Stimulated activated naive CD8-positive, alpha-beta T cell treated with anti-CD3 and anti-CD28 coated beads, Interleukin-15, amount 100 ng/mL, for 72 hours (primary cell): Measurements from ENCODE around the gene SFSWAP.
A peak's percentile ranks its signal among the peaks of the same experiment; 100 is the strongest.
"Not testable (repeated sequence)": the region's sequence is repeated elsewhere in the genome, so short reads cannot be mapped to it uniquely, and the experiment has no call there.

ENCODE experiments used
- ATAC-seq: fragments of 150-1000 bp; cut with Tn5 transposase; 2 replicates; pipeline ENCODE4 v1.10.0; 2021; ENCODE audit warnings: mild to moderate bottlenecking, moderate library complexity
- DNase-seq, 2 donors: peaks; one replicate each; pipeline ENCODE4 v3.0.0; 2021 to 2022
- H3K27ac Mint-ChIP-seq, 2 donors: one replicate each; pipeline ENCODE4 v1.8.0; 2022; ENCODE audit warnings: mild to moderate bottlenecking in 2 of 2, mixed read lengths in 2 of 2, moderate library complexity in 2 of 2
- H3K27me3 Mint-ChIP-seq: one replicate; pipeline ENCODE4 v1.8.0; 2022; ENCODE audit warnings: mixed read lengths
- H3K4me1 Mint-ChIP-seq: one replicate; pipeline ENCODE4 v1.8.0; 2022; ENCODE audit warnings: mild to moderate bottlenecking, mixed read lengths
- H3K4me3 Mint-ChIP-seq, 2 donors: one replicate each; pipeline ENCODE4 v1.8.0; 2022; ENCODE audit warnings: mild to moderate bottlenecking in 2 of 2, mixed read lengths in 2 of 2, moderate library complexity in 1 of 2
- H3K9me3 Mint-ChIP-seq, 2 donors: one replicate each; pipeline ENCODE4 v1.8.0; 2022; ENCODE audit warnings: mixed read lengths in 2 of 2

Gene SFSWAP

DNA sequence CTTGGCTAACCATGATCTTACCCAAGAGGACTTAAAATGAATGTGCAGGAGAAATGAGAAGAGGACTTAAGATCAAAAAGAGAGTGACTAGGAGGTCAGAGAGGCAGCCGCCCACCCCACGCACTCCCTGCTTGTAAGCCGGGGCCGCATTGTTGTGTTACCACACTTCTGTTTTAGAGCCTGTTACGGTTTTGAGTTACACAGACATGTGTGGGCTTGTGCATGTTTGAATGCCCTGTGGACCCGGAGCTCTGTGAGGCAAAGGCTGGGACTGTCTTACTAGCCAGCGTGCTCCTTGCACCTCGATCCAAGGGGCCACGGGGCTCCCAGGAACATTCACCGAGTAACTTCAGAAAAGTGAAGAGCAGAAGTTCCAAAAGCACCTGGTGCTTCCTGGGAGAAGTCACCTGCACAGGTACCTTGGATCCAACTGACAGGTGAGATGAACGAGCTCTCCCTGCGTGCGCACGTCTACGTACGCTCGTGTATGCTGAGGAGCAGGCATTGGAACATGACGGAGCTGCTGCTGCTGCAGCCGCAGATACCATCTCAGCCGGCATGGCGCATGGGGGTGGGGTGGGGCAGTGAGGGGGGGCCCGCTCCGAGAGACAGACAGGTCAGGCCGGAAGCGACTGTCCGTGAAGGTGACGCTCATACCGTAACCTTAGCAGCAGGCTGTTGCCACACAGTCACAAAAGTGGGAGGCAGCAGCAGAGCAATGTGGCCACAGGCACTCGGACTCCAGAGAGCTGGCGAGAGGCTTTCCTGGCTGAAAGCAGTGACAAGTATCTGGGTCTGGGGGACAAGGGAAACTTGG, 23.7 kb downstream of the SFSWAP start:
- H3K4me1 Mint-ChIP-seq = no peaks in the 10 kb centered on the region

DNA sequence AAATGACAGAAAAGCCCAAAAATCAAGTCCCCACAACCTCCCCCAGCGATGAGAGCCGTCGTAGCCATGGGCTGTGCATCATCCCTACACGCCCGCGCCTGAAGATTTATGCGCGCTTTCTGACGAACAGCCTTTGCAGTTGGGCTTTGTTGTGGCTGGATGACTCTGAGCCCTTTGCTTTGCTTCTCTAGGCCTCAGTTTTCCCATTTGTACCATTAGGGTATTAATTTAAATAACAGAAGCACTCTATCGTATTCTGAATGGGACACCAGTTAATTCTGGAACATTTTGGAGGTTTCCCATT, 24.2 kb downstream of the SFSWAP start:
- H3K9me3 Mint-ChIP-seq = no peaks in the 10 kb centered on the region
- DNase-seq = no peak
- no peak overlapping the region for H3K27ac Mint-ChIP-seq
- H3K27me3 Mint-ChIP-seq = no peaks in the 10 kb centered on the region
- no peak overlapping the region for H3K4me3 Mint-ChIP-seq
- no peaks in the 10 kb centered on the region for H3K4me1 Mint-ChIP-seq
- ATAC-seq = no peak

More for the DNA sequence above, 23.7 kb downstream of the SFSWAP start:
- no peaks in the 10 kb centered on the region for H3K27me3 Mint-ChIP-seq
- no peak for DNase-seq
- H3K9me3 Mint-ChIP-seq = no peaks in the 10 kb centered on the region
- H3K27ac Mint-ChIP-seq = peak overlapping the region; percentile 67 to 74
- H3K4me3 Mint-ChIP-seq = no peak overlapping the region
- no peak for ATAC-seq

DNA sequence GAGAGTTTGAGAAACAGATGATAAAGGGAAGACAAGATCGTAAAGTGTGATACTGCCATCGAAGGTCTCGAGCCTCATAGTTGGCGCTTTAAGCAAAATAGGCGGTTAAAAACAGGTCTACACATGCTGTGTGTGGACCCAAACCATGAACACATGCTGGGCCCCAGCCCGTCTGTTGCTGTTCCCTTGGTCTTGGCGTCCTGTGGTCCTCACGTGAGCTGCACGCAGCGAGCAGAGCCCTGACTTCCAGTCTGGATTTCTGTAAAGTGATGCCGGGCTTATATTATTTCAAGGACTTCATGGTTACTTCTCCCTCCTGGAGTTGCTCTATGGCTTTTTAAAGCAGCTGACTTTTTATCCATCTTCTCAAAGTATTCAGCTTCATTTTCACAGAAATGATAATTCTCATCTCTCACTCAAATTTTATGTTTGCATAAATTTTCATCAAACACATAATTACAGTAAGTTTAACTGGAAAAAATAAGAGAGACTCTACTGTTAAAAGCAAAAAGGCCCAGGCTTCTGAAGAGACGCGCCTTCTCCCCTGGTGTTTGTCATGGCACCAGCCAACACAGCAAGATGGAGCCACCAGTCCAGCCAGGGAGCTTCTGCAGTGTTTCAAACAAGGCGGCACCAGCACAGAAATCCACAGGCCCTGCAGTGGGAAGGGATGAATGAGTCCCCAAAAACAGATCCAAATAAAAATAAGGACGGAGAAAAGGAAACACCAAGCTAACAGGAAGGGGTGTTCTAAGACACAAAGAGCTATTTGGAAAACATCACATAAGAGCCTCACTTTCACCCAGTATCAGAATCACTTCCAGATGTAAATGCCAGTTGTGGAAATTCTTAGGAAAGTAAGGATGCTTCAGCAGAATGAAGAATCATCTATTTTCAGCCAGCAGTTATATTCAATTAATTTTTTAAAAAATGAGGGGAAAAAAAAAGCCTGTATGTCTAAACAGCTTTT, 24.9 kb downstream of the SFSWAP start:
- Mint-ChIP-seq H3K9me3 (no peaks in the 10 kb centered on the region), H3K27ac (peak overlapping the region in 1 of 2 donors; percentile 68), H3K4me3 (no peak overlapping the region), H3K4me1 (no peaks in the 10 kb centered on the region), H3K27me3 (no peaks in the 10 kb centered on the region)
- no peak for ATAC-seq
- no peak for DNase-seq

DNA sequence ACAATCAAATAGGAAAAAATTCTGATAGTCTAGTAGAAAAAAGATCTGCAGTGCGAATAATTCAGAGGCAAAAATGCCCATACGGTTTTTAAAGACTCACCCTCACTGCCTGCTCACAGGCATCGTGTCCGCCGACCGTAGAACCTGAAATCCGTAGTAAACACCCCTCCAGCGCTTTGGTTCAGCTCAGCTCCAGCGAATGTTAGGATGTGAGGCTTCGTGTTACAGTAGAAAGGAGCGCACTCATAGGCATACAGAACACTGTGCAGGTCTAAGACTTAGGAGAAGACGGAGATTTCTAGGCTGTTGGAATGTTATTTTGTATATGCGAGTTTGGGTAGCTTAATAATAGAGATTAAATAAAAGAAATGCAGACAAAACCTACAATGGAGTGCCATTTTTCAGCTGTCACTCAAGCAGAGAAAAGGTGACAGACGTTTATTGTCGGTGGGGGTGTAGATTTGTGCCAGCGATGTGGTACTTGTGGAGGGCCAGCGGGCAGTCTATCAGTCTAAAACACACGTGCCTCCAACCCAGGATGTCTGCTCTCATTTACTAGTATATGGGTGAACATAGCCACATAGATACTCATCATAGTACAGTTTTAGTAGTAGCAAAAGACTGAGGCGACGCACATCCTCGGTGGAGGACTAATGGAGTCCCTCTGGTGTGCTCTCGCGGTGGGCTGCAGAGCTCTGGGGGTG, 25.7 kb downstream of the SFSWAP start:
- Mint-ChIP-seq H3K4me3 (no peak overlapping the region), H3K4me1 (no peaks in the 10 kb centered on the region), H3K27ac (no peak overlapping the region), H3K27me3 (no peaks in the 10 kb centered on the region), H3K9me3 (no peaks in the 10 kb centered on the region)
- DNase-seq (no peak), ATAC-seq (no peak)

DNA sequence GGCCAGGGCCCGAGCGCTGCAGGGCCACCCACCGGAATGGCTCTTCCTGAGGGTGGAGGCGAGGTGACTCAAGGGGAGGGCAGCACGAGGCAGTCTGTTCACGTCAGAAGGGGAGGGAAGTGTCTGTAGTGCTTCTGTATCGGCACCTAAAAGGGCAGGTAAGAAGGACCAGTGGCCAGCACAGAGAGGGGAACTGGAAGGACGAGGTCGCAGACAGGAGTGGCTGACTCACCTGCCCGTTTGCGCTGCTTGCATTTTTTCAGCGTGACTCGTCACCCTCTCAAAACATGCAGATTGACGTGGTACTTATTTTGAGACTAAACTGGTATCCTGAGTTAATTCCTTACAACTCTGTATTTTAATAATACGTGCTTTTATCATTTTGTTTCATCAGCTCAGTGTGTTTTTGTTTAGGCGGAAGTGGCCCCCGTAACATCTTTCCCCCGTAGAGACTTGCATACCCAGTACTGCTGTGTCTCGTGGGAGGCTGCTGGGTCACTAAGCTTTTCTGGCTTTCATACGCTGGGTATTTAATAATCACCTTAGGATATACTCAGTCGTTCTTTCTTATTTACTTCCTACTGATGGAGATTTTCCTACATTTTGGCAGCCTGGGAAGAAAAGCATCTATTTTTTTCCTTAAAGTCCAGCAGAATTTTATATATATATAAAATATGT, 26.4 kb downstream of the SFSWAP start:
- Mint-ChIP-seq H3K9me3 (no peaks in the 10 kb centered on the region), H3K4me3 (no peak overlapping the region), H3K4me1 (no peaks in the 10 kb centered on the region), H3K27me3 (no peaks in the 10 kb centered on the region), H3K27ac (no peak overlapping the region)
- ATAC-seq = no peak
- no peak for DNase-seq

DNA sequence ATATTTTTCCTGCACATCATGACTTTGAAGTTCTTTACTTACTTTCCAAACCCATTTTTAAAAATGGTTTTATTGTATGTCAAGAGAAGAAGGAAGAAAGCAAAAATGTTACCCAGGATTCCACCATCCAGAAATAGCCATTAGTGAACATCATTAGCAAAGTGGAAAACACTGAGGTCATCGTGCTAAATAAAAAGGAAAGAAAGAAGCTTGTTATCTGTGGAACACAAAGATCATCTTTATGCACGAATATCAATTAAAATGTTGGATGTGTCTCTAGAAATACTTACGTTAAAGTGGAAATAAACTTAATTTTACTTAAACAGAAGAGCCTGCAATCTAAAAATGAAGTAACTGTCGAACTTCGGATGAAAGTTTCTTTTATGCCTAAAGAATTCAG, 27.3 kb downstream of the SFSWAP start:
- Mint-ChIP-seq H3K9me3 (peaks cover 8 to 9% of the 10 kb centered on the region in 2 donors), H3K27me3 (no peaks in the 10 kb centered on the region), H3K27ac (no peak overlapping the region), H3K4me1 (no peaks in the 10 kb centered on the region), H3K4me3 (no peak overlapping the region)
- ATAC-seq = no peak
- no peak for DNase-seq

DNA sequence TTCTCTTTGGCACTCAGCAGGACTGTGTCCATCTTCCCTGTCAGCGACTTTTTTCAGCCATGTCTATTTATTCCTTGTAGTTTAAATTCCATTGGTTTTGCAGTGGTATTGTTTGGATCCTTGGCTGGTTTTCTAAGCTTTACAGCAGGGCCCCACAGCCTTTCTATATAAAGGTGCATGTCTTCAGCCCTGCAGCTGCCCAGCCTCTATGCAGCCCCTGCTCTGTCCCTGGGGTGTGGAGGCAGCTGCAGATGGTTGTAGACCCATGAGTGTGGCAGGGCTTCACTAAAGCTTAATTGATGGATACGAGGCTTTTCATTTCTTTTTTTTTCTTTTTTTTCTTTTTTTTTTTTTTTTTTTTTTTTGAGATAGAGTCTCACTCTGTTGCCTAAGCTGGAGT, 29.7 kb downstream of the SFSWAP start:
- H3K27ac Mint-ChIP-seq = no peak overlapping the region
- DNase-seq = no peak
- ATAC-seq = no peak
- H3K4me3 Mint-ChIP-seq = no peak overlapping the region
- H3K4me1 Mint-ChIP-seq = no peaks in the 10 kb centered on the region
- H3K9me3 Mint-ChIP-seq = peaks cover 18 to 22% of the 10 kb centered on the region in 2 donors
- H3K27me3 Mint-ChIP-seq = no peaks in the 10 kb centered on the region

DNA sequence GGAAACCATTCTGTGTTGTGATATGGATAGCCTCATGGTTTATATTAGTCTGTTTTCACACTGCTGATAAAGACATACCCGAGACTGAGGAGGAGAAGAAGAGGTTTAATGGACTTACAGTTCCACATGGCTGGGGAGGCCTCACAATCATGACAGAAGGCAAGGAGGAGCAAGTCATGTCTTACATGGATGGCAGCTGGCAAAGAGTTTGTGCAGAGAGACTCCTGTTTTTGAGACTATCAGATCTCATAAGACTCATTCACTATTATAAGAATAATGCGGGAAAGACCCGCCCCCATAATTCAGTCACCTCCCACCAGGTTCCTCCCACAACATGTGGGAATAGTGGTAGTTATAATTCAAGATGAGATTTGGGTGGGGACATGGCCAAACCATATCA, 31.9 kb downstream of the SFSWAP start:
- not testable (repeated sequence) for H3K4me1 Mint-ChIP-seq, DNase-seq, H3K27me3 Mint-ChIP-seq, ATAC-seq, H3K27ac Mint-ChIP-seq, H3K4me3 Mint-ChIP-seq
- H3K9me3 Mint-ChIP-seq = peaks cover 18 to 22% of the 10 kb centered on the region in 2 donors

DNA sequence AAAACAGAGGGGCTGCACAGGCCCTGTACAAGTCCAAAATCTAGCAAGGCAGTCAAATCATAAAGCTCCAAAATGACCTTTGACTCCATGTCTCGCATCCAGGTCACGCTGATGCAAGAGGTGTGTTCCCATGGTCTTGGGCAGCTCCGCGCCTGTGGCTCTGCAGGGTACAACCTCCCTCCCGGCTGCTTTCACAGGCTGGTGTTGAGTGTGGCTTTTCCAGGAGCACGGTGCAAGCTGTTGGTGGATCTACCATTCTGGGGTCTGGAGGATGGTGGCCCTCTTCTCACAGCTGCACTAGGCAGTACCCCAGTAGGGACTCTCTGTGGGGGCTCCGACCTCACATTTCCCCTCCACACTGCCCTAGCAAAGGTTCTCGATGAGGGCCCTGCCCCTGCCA, 32.5 kb downstream of the SFSWAP start:
- peaks cover 18 to 22% of the 10 kb centered on the region in 2 donors for H3K9me3 Mint-ChIP-seq
- H3K27ac Mint-ChIP-seq, H3K27me3 Mint-ChIP-seq, DNase-seq, H3K4me1 Mint-ChIP-seq, H3K4me3 Mint-ChIP-seq, ATAC-seq: not testable (repeated sequence)

DNA sequence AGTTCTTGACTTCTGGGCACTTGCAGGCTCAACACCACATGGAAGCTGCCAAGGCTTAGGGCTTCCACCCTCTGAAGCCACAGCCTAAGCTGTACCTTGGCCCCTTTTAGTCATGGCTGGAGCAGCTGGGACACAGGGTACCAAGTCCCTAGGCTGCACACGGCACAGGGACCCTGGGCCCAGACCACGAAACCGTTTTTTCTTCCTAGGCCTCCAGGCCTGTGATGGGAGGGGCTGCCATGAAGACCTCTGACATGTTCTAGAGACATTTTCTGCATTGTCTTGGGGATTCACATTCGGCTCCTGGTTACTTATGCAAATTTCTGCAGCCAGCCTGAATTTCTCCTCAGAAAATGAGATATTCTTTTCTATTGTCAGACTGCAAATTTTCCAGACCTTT, 33.0 kb downstream of the SFSWAP start:
- peaks cover 18 to 22% of the 10 kb centered on the region in 2 donors for H3K9me3 Mint-ChIP-seq
- not testable (repeated sequence) for H3K4me1 Mint-ChIP-seq, ATAC-seq, H3K27me3 Mint-ChIP-seq, H3K4me3 Mint-ChIP-seq, DNase-seq, H3K27ac Mint-ChIP-seq

DNA sequence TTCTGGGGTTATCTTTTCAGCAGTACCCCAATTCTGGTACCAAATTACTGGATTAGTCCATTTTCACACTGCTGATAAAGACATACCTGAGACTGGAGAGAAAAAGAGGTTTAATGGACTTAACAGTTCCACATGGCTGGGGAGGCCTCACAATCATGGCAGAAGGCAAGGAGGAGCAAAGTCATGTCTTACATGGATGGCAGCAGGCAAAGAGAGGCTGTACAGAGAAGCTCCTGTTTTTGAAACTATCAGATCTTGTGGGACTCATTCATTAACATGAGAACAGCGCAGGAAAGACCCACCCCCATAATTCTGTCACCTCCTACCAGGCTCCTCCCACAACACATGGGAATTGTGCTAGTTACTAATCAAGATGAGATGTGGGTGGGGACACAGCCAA, 33.8 kb downstream of the SFSWAP start:
- not testable (repeated sequence) for H3K27ac Mint-ChIP-seq, H3K4me3 Mint-ChIP-seq, DNase-seq, H3K4me1 Mint-ChIP-seq, ATAC-seq, H3K27me3 Mint-ChIP-seq
- H3K9me3 Mint-ChIP-seq = peaks cover 18 to 22% of the 10 kb centered on the region in 2 donors

DNA sequence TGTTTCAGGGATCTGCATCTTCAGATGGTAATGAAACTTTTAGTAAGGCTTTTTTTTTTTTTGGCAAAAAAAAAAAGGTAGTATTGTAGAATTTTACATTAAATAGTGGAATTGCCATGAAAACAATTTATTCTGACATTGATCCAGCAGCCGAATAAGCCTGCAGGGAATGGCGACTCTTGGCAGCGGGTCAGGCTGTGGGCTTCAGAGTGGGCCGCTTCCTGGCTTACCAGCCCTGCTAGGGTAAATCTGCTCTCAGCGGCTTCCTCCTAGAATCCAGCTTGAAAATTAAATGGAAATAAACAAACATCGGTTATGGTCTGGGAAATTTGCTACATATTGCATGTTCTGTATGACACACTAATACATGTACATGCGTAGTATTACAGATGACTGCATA, 34.8 kb downstream of the SFSWAP start:
- no peak overlapping the region for H3K27ac Mint-ChIP-seq
- peaks cover 18 to 22% of the 10 kb centered on the region in 2 donors for H3K9me3 Mint-ChIP-seq
- DNase-seq (no peak), ATAC-seq (no peak)
- H3K4me1 Mint-ChIP-seq = peaks cover 8% of the 10 kb centered on the region
- no peak overlapping the region for H3K4me3 Mint-ChIP-seq
- H3K27me3 Mint-ChIP-seq = no peaks in the 10 kb centered on the region

DNA sequence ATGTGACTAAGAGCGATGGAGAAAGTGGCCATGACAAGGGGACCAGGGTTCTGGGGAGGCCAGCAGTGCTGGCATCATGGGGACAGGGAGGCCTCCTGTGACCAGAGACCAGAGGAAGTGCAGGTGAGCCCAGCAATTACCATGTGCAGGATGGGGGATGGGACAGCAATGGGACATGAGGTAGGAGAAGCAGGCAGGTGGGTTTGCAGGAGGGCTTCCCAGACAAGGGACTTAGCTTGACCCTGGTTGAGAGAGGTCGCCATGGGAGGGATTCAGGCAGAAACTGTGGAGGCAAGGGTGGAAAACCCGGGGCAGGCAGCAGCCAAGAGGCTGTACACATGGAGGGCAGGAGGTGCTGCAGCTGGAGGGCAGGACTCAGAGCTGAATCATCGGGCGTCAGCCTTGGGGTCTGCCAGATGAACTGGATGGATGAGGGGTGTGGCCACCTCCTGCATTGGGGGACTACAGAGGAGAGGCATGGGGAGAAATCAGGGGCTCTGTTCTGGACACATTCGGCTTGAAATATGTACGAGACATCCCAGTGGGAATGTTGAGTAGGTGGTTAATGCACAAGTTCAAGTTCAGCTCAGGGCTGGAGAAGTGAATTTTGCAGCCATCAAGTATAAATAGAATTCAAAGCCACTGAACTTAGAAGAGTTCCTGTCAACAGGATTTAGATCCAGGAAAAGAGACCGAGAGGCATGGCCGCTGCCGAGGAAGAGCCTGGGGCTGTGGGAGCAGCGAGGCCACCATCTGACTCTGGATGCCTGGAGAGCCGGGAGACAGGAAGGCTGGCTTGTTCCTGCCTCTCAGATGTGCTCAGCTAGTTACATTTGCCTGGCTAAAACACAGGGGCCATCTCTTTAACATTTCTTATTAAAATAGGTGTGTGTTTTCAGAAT, 36.6 kb downstream of the SFSWAP start:
- Mint-ChIP-seq H3K4me3 (peak overlapping the region in 1 of 2 donors; percentile 11), H3K9me3 (peaks cover 16 to 20% of the 10 kb centered on the region in 2 donors), H3K27ac (peak overlapping the region in 1 of 2 donors; percentile 72), H3K4me1 (peaks cover 8% of the 10 kb centered on the region), H3K27me3 (no peaks in the 10 kb centered on the region)
- ATAC-seq (no peak), DNase-seq (no peak)

DNA sequence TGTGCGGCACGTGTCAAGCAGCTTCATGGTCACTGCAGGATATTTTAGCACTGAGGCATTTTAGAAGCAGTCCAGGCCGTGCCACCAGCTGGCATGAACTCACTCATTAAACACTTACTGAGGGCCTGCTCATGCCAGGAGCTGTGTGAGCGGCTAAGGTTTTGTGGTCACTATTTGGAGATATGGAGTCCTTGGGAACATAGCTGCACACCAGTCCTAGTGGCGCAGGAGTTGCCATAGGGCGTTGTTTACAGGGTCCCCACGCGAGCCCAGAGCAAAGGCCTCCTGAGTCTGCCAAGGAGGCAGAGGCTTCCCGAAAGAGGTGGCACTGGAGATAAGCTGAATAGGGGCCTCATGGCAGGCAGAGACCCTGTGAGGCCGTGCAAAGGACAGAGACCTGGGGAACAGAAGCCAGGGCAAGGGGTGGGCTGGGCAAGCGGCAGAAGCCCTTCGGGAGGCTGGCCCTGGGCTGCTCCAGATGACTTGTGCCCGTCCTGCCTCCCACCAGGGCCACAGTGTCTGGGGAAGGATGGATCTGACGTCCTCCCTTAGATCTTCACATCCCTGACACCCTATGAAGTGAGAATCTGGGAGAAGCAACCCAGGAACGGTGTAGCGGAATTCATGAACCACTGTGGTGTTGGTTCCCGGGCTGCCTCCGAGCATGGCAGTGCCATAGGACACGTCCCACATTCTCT, 38.9 kb downstream of the SFSWAP start:
- Mint-ChIP-seq H3K9me3 (peaks cover 4% of the 10 kb centered on the region in 2 donors), H3K4me1 (peaks cover 8% of the 10 kb centered on the region), H3K27ac (no peak overlapping the region), H3K4me3 (no peak overlapping the region), H3K27me3 (no peaks in the 10 kb centered on the region)
- DNase-seq (no peak), ATAC-seq (no peak)
